GM19035 (cell line): ENCODE data around the gene YBX3.
A peak's percentile ranks its signal among the peaks of the same experiment; 100 is the strongest.

Experiments
- ATAC-seq: cut with Tn5 transposase; IDR thresholded peaks from one replicate; pipeline ENCODE4 v1.9.1; 2021; ENCODE audit not compliant: unreplicated experiment

YBX3 gene

GRCh38 chr12:10722502-10722904 is 620 bp downstream of the YBX3 start:
- ATAC-seq: peak; percentile 50

- peak; percentile 30 for ATAC-seq
These were observed 1.2 kb downstream of the YBX3 start for GRCh38 chr12:10721651-10722501.

GRCh38 chr12:10720974-10721650 is 2.0 kb downstream of the YBX3 start:
- no peak for ATAC-seq

GRCh38 chr12:10719482-10719881 is 3.6 kb downstream of the YBX3 start:
- no peak for ATAC-seq

GRCh38 chr12:10718279-10718821 is 4.8 kb downstream of the YBX3 start:
- ATAC-seq: no peak

GRCh38 chr12:10717410-10717809 is 5.7 kb downstream of the YBX3 start:
- no peak for ATAC-seq

GRCh38 chr12:10716704-10717315 is 6.3 kb downstream of the YBX3 start:
- no peak for ATAC-seq

GRCh38 chr12:10716277-10716676 is 6.8 kb downstream of the YBX3 start:
- no peak for ATAC-seq

- no peak for ATAC-seq
These were observed 7.6 kb downstream of the YBX3 start for GRCh38 chr12:10715491-10715890.

GRCh38 chr12:10709808-10710207 is 13.3 kb downstream of the YBX3 start:
- no peak for ATAC-seq

- ATAC-seq: no peak
These were observed 14.3 kb downstream of the YBX3 start for GRCh38 chr12:10708862-10709261.

GRCh38 chr12:10705655-10706054 is 17.5 kb downstream of the YBX3 start:
- no peak for ATAC-seq

GRCh38 chr12:10701843-10702242 is 21.3 kb downstream of the YBX3 start:
- no peak for ATAC-seq

- peak; percentile 75 for ATAC-seq
These were observed 21.9 kb downstream of the YBX3 start for GRCh38 chr12:10701131-10701681.

- ATAC-seq: no peak
These were observed 22.5 kb downstream of the YBX3 start for GRCh38 chr12:10700581-10700980.

- ATAC-seq: no peak
These were observed 25.3 kb downstream of the YBX3 start for GRCh38 chr12:10697862-10698261.

GRCh38 chr12:10697156-10697555 is 26.0 kb downstream of the YBX3 start:
- ATAC-seq: no peak

GRCh38 chr12:10690906-10691305 is 32.2 kb downstream of the YBX3 start:
- ATAC-seq: no peak

- no peak for ATAC-seq
These were observed 34.0 kb downstream of the YBX3 start for GRCh38 chr12:10689146-10689545.

GRCh38 chr12:10688042-10688441 is 35.1 kb downstream of the YBX3 start:
- no peak for ATAC-seq

GRCh38 chr12:10673659-10674384 is 49.3 kb downstream of the YBX3 start, which contains the start of gene STYK1:
Gene STYK1, minus strand, starts transcription at chr12:10674052. Its CDS starts 39,434 bp downstream, at chr12:10634618.
- ATAC-seq: peak; percentile 61
